ENCODE data around the gene BRMS1L. TPM values are rescaled to one million over a fixed set of nuclear protein-coding genes. Genes with fewer than 3 reads are reported as not detected.
"Not testable (repeated sequence)": the region's sequence is repeated elsewhere in the genome, so short reads cannot be mapped to it uniquely, and the experiment has no call there.

Gene BRMS1L
- total and polyA plus RNA-seq, 10 donors = 1.9 to 8.0 (median 5.8) TPM

DNA sequence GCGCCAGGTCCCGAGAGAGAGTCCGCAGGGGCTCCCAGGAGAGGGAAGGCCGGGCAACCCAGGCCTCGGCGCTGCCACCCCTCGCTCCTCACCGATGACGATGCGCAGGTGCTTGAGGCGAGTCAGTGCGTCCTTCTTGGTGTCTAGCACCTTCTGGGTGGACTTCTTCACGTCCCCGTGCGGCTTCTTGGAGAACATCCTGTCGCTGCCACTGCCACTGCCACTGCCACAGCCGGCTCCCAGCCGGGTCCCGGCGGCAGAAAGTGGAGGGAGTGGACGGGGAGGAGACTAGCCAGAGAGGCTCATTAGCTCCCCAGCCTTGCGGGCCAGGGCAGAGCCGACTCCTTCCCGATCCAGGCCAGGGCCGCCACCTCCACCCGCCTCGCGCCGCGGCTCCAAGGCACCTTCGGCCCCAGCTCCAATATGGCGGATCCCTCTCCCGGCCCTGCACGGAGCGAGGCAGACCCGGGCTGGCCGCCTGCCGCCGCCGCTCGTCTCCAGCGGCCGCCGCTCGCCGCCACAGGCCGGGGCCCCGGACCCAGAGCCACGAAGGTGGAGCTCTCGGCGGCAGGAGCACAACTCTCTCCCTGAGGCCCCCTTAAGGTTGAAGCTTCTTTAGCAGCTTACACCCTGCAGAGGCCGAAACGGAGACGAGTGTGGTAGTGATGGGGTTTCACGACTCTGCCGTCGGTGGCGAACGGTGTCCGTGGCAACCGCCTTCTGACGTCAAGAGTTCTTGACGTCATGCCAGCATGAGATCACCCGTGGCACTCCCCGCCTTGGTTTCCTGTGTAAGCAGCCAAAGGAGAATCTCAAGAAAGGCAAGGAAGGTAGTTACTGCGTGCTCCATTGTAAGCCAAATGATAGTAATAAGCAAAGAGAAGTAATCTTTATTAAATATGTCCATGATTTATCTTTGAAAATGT is 17.2 kb upstream of the BRMS1L start, which contains the start of gene RALGAPA1:
RALGAPA1 (minus strand) TSS at position 658 of the 926 bp plus-strand sequence; CDS start at position 198, 460 bp downstream.
- peak; percentile 87 to 97 (median 95) for TF ChIP-seq POLR2AphosphoS5 (IDR thresholded peaks at IDR 0.05)
- TF ChIP-seq, protein P1, sequence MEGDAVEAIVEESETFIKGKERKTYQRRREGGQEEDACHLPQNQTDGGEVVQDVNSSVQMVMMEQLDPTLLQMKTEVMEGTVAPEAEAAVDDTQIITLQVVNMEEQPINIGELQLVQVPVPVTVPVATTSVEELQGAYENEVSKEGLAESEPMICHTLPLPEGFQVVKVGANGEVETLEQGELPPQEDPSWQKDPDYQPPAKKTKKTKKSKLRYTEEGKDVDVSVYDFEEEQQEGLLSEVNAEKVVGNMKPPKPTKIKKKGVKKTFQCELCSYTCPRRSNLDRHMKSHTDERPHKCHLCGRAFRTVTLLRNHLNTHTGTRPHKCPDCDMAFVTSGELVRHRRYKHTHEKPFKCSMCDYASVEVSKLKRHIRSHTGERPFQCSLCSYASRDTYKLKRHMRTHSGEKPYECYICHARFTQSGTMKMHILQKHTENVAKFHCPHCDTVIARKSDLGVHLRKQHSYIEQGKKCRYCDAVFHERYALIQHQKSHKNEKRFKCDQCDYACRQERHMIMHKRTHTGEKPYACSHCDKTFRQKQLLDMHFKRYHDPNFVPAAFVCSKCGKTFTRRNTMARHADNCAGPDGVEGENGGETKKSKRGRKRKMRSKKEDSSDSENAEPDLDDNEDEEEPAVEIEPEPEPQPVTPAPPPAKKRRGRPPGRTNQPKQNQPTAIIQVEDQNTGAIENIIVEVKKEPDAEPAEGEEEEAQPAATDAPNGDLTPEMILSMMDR (IDR thresholded peaks at IDR 0.05 in 8 of 11, conservative IDR thresholded peaks at IDR 0.05 in 3 of 11) = peak in 10 of 11 experiments; percentile 26 to 74 (median 44)
- TF ChIP-seq POLR2A (IDR thresholded peaks at IDR 0.05) = peak; percentile 64 to 95 (median 65)

DNA sequence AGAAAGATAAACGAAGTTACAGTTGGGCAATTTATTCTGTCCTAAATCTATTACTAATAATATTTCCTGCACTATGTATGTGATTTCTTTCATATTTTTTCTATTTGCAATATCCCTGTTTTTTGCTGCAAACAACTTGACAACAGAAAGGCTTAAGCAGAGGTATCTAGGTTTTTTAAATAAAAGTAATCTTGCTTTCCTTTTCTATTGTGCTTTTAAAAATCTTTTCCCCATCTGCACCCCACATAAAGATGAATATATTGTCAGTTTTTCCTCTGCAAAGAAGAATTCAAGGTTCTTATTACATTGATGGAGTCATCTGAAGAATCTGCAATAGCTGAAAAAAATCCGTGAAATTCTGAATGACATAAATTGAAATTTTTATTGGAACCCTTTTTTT is 16.5 kb upstream of the BRMS1L start:
- Histone ChIP-seq H3K27me3 (replicated peaks in 1 of 7) (no peaks in the 10 kb centered on the region), H3K4me1 (peaks cover 6 to 40% (median 26%) of the 10 kb centered on the region in 6 donors), H3K4me3 (peak overlapping the region in 5 of 8 donors; percentile 57 to 84 (median 64)), H3K36me3 (peaks cover 0 to 2% (median 0%) of the 10 kb centered on the region in 6 donors), H3K27ac (peak overlapping the region; percentile 84 to 94 (median 91)), H3K9me3 (no peaks in the 10 kb centered on the region)
- DNase-seq = no peak
- TF ChIP-seq POLR2A (IDR thresholded peaks at IDR 0.05) = no peak
- TF ChIP-seq POLR2AphosphoS5 (IDR thresholded peaks at IDR 0.05) = no peak
- TF ChIP-seq, protein P1 (IDR thresholded peaks at IDR 0.05 in 8 of 11, conservative IDR thresholded peaks at IDR 0.05 in 3 of 11) = no peak
- 23 to 28% (median 23%) methylated on average over 2 of the region's 2 CpGs for WGBS, 5 donors
- intact Hi-C loops (cut with DNase I; ENCODE audit: low total_unique reads) = no loop called here

More for the DNA sequence above, 17.2 kb upstream of the BRMS1L start, which contains the start of gene RALGAPA1:
- 0 to 2% (median 1%) methylated on average over 18 to 54 of the region's 66 CpGs for WGBS, 5 donors
- H3K4me1 ChIP-seq = peaks cover 6 to 40% (median 26%) of the 10 kb centered on the region in 6 donors
- H3K27ac ChIP-seq = peak within 1 kb of the TSS; percentile 84 to 94 (median 91)
- H3K9me3 ChIP-seq; intact Hi-C loops (cut with DNase I; ENCODE audit: low total_unique reads); H3K36me3 ChIP-seq; H3K27me3 ChIP-seq (replicated peaks in 1 of 7): not testable (repeated sequence)
- peak within 1 kb of the TSS; percentile 57 to 84 (median 64) for H3K4me3 ChIP-seq
- DNase-seq = peak; percentile 94

DNA sequence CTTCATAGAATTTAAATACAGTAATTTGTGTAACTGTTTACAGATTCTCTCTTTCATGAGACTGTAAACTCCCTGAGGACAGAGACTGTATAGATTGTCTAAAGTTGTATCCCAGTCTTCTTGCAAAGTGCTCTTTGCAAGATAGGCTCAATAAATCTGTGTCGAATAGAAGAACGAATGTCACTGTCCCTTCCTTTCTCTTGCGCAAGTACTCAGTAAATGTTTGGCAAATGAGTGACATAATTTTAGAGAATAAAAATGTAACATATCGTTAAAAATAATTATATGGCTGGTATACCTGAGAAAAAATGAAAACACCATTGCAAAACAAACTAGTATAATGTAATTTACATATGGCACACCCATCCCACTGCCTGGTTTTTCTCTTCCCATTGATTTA is 15.2 kb upstream of the BRMS1L start:
- 76 to 90% (median 88%) methylated on average over 4 of the region's 4 CpGs for WGBS, 5 donors
- TF ChIP-seq POLR2AphosphoS5 (IDR thresholded peaks at IDR 0.05) = no peak
- no peak for TF ChIP-seq POLR2A (IDR thresholded peaks at IDR 0.05)
- TF ChIP-seq, protein P1 (IDR thresholded peaks at IDR 0.05 in 8 of 11, conservative IDR thresholded peaks at IDR 0.05 in 3 of 11) = no peak
- Histone ChIP-seq H3K4me3 (no peak overlapping the region), H3K36me3 (no peaks in the 10 kb centered on the region), H3K27me3 (replicated peaks in 1 of 7) (no peaks in the 10 kb centered on the region), H3K4me1 (peaks cover 6 to 32% (median 22%) of the 10 kb centered on the region in 6 donors), H3K27ac (no peak overlapping the region), H3K9me3 (no peaks in the 10 kb centered on the region)
- DNase-seq = no peak
- intact Hi-C loops (cut with DNase I; ENCODE audit: low total_unique reads) = no loop called here
